Measurements from ENCODE around the gene AURKAIP1. TPM values are rescaled to one million over a fixed set of nuclear protein-coding genes. Genes with fewer than 3 reads are reported as not detected.

Gene AURKAIP1
- total and polyA plus RNA-seq, 2 donors from 2014 or later, result 111 to 359 TPM

GRCh38 chr1:1332774-1333480 lies 42.1 kb downstream of the AURKAIP1 start:
- DNase-seq (no peak), FAIRE-seq (no peak)
- no peak overlapping the region for H3K9ac ChIP-seq (ENCODE audit: low read length in 3 of 3)
- intact Hi-C loops (cut with DNase I), result no loop called here
- peaks cover 0 to 3% (median 0%) of the 10 kb centered on the region in 3 donors for H3K4me1 ChIP-seq (ENCODE audit: control insufficient read depth in 2 of 3, insufficient read depth in 2 of 3, low read depth in 1 of 3, low read length in 3 of 3)
- H3K36me3 ChIP-seq (ENCODE audit: control insufficient read depth in 2 of 3, insufficient read depth in 3 of 3, low read length in 3 of 3), result peaks cover 0 to 3% (median 0%) of the 10 kb centered on the region in 3 donors
- H3K4me3 ChIP-seq (ENCODE audit: low read length in 3 of 3), result no peak overlapping the region
- H3K9me3 ChIP-seq (ENCODE audit: control insufficient read depth in 2 of 3, insufficient read depth in 1 of 3, low read length in 3 of 3), result peaks cover 0 to 1% (median 0%) of the 10 kb centered on the region in 3 donors
- no peak overlapping the region for H3K27ac ChIP-seq (ENCODE audit: low read depth in 2 of 2, low read length in 2 of 2)
- no peaks in the 10 kb centered on the region for H3K27me3 ChIP-seq (ENCODE audit: control insufficient read depth, insufficient read depth, low read length)
- TF ChIP-seq CTCF (IDR thresholded peaks at IDR 0.05; ENCODE audit: borderline replicate concordance, extremely low read depth, insufficient read depth), result no peak

DNA sequence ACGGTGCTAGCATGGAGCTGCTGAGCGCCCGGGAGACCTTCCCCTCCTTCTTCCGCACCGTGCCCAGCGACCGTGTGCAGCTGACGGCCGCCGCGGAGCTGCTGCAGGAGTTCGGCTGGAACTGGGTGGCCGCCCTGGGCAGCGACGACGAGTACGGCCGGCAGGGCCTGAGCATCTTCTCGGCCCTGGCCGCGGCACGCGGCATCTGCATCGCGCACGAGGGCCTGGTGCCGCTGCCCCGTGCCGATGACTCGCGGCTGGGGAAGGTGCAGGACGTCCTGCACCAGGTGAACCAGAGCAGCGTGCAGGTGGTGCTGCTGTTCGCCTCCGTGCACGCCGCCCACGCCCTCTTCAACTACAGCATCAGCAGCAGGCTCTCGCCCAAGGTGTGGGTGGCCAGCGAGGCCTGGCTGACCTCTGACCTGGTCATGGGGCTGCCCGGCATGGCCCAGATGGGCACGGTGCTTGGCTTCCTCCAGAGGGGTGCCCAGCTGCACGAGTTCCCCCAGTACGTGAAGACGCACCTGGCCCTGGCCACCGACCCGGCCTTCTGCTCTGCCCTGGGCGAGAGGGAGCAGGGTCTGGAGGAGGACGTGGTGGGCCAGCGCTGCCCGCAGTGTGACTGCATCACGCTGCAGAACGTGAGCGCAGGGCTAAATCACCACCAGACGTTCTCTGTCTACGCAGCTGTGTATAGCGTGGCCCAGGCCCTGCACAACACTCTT lies 42.8 kb downstream of the AURKAIP1 start:
- no peak for TF ChIP-seq CTCF (IDR thresholded peaks at IDR 0.05; ENCODE audit: borderline replicate concordance, extremely low read depth, insufficient read depth)
- no peak overlapping the region for H3K4me3 ChIP-seq (ENCODE audit: low read length in 3 of 3)
- no peak overlapping the region for H3K27ac ChIP-seq (ENCODE audit: low read depth in 2 of 2, low read length in 2 of 2)
- H3K27me3 ChIP-seq (ENCODE audit: control insufficient read depth, insufficient read depth, low read length), result no peaks in the 10 kb centered on the region
- FAIRE-seq (no peak), DNase-seq (no peak)
- peaks cover 0 to 3% (median 0%) of the 10 kb centered on the region in 3 donors for H3K4me1 ChIP-seq (ENCODE audit: control insufficient read depth in 2 of 3, insufficient read depth in 2 of 3, low read depth in 1 of 3, low read length in 3 of 3)
- peaks cover 0 to 1% (median 0%) of the 10 kb centered on the region in 3 donors for H3K9me3 ChIP-seq (ENCODE audit: control insufficient read depth in 2 of 3, insufficient read depth in 1 of 3, low read length in 3 of 3)
- intact Hi-C loops (cut with DNase I), result no loop called here
- peaks cover 0 to 3% (median 0%) of the 10 kb centered on the region in 3 donors for H3K36me3 ChIP-seq (ENCODE audit: control insufficient read depth in 2 of 3, insufficient read depth in 3 of 3, low read length in 3 of 3)
- H3K9ac ChIP-seq (ENCODE audit: low read length in 3 of 3), result no peak overlapping the region

DNA sequence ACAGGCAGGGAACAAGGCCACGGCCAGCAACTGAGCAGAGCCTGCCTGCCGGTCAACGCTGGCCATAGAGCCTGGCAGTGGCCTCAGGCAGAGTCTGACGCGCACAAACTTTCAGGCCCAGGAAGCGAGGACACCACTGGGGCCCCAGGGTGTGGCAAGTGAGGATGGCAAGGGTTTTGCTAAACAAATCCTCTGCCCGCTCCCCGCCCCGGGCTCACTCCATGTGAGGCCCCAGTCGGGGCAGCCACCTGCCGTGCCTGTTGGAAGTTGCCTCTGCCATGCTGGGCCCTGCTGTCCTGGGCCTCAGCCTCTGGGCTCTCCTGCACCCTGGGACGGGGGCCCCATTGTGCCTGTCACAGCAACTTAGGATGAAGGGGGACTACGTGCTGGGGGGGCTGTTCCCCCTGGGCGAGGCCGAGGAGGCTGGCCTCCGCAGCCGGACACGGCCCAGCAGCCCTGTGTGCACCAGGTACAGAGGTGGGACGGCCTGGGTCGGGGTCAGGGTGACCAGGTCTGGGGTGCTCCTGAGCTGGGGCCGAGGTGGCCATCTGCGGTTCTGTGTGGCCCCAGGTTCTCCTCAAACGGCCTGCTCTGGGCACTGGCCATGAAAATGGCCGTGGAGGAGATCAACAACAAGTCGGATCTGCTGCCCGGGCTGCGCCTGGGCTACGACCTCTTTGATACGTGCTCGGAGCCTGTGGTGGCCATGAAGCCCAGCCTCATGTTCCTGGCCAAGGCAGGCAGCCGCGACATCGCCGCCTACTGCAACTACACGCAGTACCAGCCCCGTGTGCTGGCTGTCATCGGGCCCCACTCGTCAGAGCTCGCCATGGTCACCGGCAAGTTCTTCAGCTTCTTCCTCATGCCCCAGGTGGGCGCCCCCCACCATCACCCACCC lies 43.7 kb downstream of the AURKAIP1 start, which contains the start of gene TAS1R3:
Gene TAS1R3, plus strand, starts transcription at position 213 of the 898 bp plus-strand sequence. Its CDS starts 66 bp downstream, at position 279.
- no peak for TF ChIP-seq CTCF (IDR thresholded peaks at IDR 0.05; ENCODE audit: borderline replicate concordance, extremely low read depth, insufficient read depth)
- Histone ChIP-seq H3K27me3 (ENCODE audit: control insufficient read depth, insufficient read depth, low read length) (no peaks in the 10 kb centered on the region), H3K27ac (ENCODE audit: low read depth in 2 of 2, low read length in 2 of 2) (no peak within 1 kb of the TSS), H3K36me3 (ENCODE audit: control insufficient read depth in 2 of 3, insufficient read depth in 3 of 3, low read length in 3 of 3) (peaks cover 0 to 3% (median 2%) of the 10 kb centered on the region in 3 donors), H3K4me3 (ENCODE audit: low read length in 3 of 3) (no peak within 1 kb of the TSS), H3K9me3 (ENCODE audit: control insufficient read depth in 2 of 3, insufficient read depth in 1 of 3, low read length in 3 of 3) (peaks cover 0 to 1% (median 0%) of the 10 kb centered on the region in 3 donors), H3K4me1 (ENCODE audit: control insufficient read depth in 2 of 3, insufficient read depth in 2 of 3, low read depth in 1 of 3, low read length in 3 of 3) (peaks cover 0 to 7% (median 0%) of the 10 kb centered on the region in 3 donors), H3K9ac (ENCODE audit: low read length in 3 of 3) (peak within 1 kb of the TSS in 1 of 3 donors; percentile 40)
- no peak for DNase-seq
- FAIRE-seq, result no peak
- intact Hi-C loops (cut with DNase I), result no loop called here

Data from kidney (tissue), 14 donors.